ENCODE measurements around the gene SERPINB1. TPM values are rescaled to one million over a fixed set of nuclear protein-coding genes. Genes with fewer than 3 reads are reported as not detected.

The SERPINB1 gene
- total and polyA plus RNA-seq, 10 of the 15 experiments (the other 5 are each of a cell fraction or from before 2014, with no cell fraction given) = 0.45 to 2.4 (median 0.83) TPM

DNA sequence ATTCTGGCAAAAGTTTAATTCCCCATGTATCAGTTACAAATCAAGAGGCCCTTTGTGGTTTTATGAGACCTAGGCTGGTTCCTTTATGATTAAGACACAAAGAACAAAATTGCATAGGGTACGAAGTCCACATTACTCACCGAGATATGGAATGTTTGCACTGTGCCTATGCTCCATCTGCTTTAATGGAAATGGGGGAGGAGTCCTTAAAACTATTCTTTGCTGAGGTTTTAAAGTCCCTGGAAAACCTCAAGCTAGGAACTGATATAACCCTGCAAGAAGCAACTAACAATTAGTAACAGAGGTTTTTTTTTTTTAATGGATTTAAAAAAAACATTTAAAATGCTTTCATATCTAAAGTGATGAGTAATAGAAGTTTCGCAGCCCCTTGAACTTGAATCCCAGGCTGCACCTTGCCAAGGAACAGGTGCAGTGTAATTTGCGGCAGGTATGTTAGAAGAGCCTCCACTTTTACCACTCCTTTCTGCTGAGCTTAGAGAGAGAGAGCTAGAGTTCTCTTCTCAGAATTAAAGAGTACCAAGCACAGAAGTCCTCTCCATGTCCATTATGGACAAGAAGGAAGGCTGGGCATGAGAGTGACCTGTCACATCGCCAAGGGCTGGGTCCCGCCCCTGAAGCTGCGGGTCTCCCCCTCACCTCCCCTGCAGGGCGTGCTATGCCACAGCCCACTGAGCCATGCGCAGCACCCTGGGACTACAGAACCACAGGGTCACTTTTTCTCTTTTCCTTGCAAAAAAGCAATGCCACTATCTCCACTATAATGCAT is 2.3 kb downstream of the SERPINB1 start:
- in situ Hi-C loops (cut with MboI) (no loop called here), intact Hi-C loops (cut with micrococcal nuclease; ENCODE audit: unreplicated experiment) (no loop called here)
- ChIA-PET RAD21 (ENCODE audit: unreplicated experiment) (interaction anchor here (0.9 to 8.3 kb wide), 4 partner anchors 48 to 92 kb away, joined by 3 to 129 read pairs (median 14); no protein-coding TSS in a partner anchor), POLR2A (interaction anchor here (1.1 to 3.4 kb wide), 2 partner anchors 28 to 151 kb away, joined by 5 to 18 read pairs; no protein-coding TSS in a partner anchor), CTCF (interaction anchor here (0.6 to 6.8 kb wide), 7 partner anchors 48 to 282 kb away, joined by 3 to 45 read pairs (median 5); no protein-coding TSS in a partner anchor), SMC1A (ENCODE audit: uncharacterized antibody, unreplicated experiment) (interaction anchor here (1.0 to 4.1 kb wide), 9 partner anchors 12 to 150 kb away, joined by 3 to 23 read pairs (median 4); no protein-coding TSS in a partner anchor)
- no peaks in the 10 kb centered on the region for H3K79me2 ChIP-seq (ENCODE audit: control insufficient read depth, insufficient read depth, low read length)
- H2AFZ ChIP-seq (ENCODE audit: control insufficient read depth, low read depth, low read length) = no peak overlapping the region
- peaks cover 0 to 5% of the 10 kb centered on the region in 2 experiments; a peak in 3 of 4 replicates for H3K27me3 ChIP-seq (replicated peaks in 1 of 2; ENCODE audit: control insufficient read depth in 2 of 2, insufficient read depth in 2 of 2, low read length in 1 of 2)
- no peak overlapping the region for H3K4me3 ChIP-seq
- 39% methylated on average over 9 of the region's 9 CpGs for WGBS (ENCODE audit: insufficient coverage, insufficient replicate concordance, low lambda C conversion rate, missing lambda C conversion rate)
- no peak overlapping the region for H3K4me2 ChIP-seq (ENCODE audit: control insufficient read depth, insufficient read depth)
- no TSS peak for BruUV-seq (replicated peaks)
- H3K27ac ChIP-seq (ENCODE audit: control insufficient read depth, insufficient read depth) = no peak overlapping the region
- peaks cover 2% of the 10 kb centered on the region; the same call in 2 of the 3 replicates for H3K9me3 ChIP-seq (replicated peaks; ENCODE audit: control insufficient read depth, insufficient read depth, low read length)
- peaks cover 3% of the 10 kb centered on the region; the same call in 1 of the 2 replicates for H3K4me1 ChIP-seq (ENCODE audit: control insufficient read depth, insufficient read depth, low read length)
- DNase-seq (ENCODE audit: low read depth, low spot score) (no peak), ATAC-seq (no peak), FAIRE-seq (no peak)
- H3K9ac ChIP-seq (ENCODE audit: control insufficient read depth, insufficient read depth, low read length) = no peak overlapping the region
- H4K20me1 ChIP-seq (ENCODE audit: control insufficient read depth, insufficient read depth) = no peaks in the 10 kb centered on the region
- H3K36me3 ChIP-seq (ENCODE audit: control insufficient read depth in 2 of 2, insufficient read depth in 2 of 2, low read length in 1 of 2) = no peaks in the 10 kb centered on the region
- TF ChIP-seq TBL1XR1 (IDR thresholded peaks at IDR 0.05; ENCODE audit: low read depth, low read length) = no peak
- no peak for TF ChIP-seq KDM1A (IDR thresholded peaks at IDR 0.05; ENCODE audit: borderline replicate concordance)
- TF ChIP-seq, protein P1, sequence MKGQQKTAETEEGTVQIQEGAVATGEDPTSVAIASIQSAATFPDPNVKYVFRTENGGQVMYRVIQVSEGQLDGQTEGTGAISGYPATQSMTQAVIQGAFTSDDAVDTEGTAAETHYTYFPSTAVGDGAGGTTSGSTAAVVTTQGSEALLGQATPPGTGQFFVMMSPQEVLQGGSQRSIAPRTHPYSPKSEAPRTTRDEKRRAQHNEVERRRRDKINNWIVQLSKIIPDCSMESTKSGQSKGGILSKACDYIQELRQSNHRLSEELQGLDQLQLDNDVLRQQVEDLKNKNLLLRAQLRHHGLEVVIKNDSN (IDR thresholded peaks at IDR 0.05; ENCODE audit: borderline replicate concordance, extremely low read length, insufficient read depth, low read depth, low read length) = no peak
- TF ChIP-seq, protein P2, sequence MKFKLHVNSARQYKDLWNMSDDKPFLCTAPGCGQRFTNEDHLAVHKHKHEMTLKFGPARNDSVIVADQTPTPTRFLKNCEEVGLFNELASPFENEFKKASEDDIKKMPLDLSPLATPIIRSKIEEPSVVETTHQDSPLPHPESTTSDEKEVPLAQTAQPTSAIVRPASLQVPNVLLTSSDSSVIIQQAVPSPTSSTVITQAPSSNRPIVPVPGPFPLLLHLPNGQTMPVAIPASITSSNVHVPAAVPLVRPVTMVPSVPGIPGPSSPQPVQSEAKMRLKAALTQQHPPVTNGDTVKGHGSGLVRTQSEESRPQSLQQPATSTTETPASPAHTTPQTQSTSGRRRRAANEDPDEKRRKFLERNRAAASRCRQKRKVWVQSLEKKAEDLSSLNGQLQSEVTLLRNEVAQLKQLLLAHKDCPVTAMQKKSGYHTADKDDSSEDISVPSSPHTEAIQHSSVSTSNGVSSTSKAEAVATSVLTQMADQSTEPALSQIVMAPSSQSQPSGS (IDR thresholded peaks at IDR 0.05; ENCODE audit: low read length) = no peak
- TF ChIP-seq, protein P3, sequence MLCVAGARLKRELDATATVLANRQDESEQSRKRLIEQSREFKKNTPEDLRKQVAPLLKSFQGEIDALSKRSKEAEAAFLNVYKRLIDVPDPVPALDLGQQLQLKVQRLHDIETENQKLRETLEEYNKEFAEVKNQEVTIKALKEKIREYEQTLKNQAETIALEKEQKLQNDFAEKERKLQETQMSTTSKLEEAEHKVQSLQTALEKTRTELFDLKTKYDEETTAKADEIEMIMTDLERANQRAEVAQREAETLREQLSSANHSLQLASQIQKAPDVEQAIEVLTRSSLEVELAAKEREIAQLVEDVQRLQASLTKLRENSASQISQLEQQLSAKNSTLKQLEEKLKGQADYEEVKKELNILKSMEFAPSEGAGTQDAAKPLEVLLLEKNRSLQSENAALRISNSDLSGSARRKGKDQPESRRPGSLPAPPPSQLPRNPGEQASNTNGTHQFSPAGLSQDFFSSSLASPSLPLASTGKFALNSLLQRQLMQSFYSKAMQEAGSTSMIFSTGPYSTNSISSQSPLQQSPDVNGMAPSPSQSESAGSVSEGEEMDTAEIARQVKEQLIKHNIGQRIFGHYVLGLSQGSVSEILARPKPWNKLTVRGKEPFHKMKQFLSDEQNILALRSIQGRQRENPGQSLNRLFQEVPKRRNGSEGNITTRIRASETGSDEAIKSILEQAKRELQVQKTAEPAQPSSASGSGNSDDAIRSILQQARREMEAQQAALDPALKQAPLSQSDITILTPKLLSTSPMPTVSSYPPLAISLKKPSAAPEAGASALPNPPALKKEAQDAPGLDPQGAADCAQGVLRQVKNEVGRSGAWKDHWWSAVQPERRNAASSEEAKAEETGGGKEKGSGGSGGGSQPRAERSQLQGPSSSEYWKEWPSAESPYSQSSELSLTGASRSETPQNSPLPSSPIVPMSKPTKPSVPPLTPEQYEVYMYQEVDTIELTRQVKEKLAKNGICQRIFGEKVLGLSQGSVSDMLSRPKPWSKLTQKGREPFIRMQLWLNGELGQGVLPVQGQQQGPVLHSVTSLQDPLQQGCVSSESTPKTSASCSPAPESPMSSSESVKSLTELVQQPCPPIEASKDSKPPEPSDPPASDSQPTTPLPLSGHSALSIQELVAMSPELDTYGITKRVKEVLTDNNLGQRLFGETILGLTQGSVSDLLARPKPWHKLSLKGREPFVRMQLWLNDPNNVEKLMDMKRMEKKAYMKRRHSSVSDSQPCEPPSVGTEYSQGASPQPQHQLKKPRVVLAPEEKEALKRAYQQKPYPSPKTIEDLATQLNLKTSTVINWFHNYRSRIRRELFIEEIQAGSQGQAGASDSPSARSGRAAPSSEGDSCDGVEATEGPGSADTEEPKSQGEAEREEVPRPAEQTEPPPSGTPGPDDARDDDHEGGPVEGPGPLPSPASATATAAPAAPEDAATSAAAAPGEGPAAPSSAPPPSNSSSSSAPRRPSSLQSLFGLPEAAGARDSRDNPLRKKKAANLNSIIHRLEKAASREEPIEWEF (IDR thresholded peaks at IDR 0.05; ENCODE audit: insufficient replicate concordance, low read depth, low read length) = no peak
- no peak for TF ChIP-seq TCF12 (IDR thresholded peaks at IDR 0.05; ENCODE audit: low read depth, low read length)
- no peak for TF ChIP-seq CHD2 (IDR thresholded peaks at IDR 0.05; ENCODE audit: borderline replicate concordance, low read depth, low read length)
- TF ChIP-seq, protein P4, sequence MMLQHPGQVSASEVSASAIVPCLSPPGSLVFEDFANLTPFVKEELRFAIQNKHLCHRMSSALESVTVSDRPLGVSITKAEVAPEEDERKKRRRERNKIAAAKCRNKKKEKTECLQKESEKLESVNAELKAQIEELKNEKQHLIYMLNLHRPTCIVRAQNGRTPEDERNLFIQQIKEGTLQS (IDR thresholded peaks at IDR 0.05; ENCODE audit: borderline replicate concordance, extremely low read depth, low read depth, low read length) = no peak
- TF ChIP-seq SPI1 (IDR thresholded peaks at IDR 0.05; ENCODE audit: borderline replicate concordance, insufficient read depth, low read depth, low read length) = no peak
- no peak for TF ChIP-seq SREBF1 (IDR thresholded peaks at IDR 0.05; ENCODE audit: low read length)
